KOPT-K1 (cell line): ENCODE results near the gene GPC5.

Experiments
- H3K27ac ChIP-seq: fragments of 200-600 bp; sonication (generic); 2 replicates; pipeline ENCODE4 v1.5.1; 2016; ENCODE audit warnings: antibody characterized with exemption, mild to moderate bottlenecking, low read depth, low read length; ENCODE audit not compliant: poor library complexity, severe bottlenecking
- H3K36me3 ChIP-seq: fragments of 200-600 bp; sonication (generic); 2 replicates; pipeline ENCODE4 v1.5.1; 2017; ENCODE audit warnings: antibody characterized with exemption, mild to moderate bottlenecking, low read length, moderate library complexity; ENCODE audit not compliant: insufficient read depth
- H3K9me3 ChIP-seq: fragments of 200-600 bp; sonication (generic); 2 replicates; pipeline ENCODE4 v1.5.1; 2017; ENCODE audit warnings: antibody characterized with exemption, low read length, mild to moderate bottlenecking; ENCODE audit not compliant: insufficient read depth, poor library complexity, severe bottlenecking

The GPC5 gene

DNA sequence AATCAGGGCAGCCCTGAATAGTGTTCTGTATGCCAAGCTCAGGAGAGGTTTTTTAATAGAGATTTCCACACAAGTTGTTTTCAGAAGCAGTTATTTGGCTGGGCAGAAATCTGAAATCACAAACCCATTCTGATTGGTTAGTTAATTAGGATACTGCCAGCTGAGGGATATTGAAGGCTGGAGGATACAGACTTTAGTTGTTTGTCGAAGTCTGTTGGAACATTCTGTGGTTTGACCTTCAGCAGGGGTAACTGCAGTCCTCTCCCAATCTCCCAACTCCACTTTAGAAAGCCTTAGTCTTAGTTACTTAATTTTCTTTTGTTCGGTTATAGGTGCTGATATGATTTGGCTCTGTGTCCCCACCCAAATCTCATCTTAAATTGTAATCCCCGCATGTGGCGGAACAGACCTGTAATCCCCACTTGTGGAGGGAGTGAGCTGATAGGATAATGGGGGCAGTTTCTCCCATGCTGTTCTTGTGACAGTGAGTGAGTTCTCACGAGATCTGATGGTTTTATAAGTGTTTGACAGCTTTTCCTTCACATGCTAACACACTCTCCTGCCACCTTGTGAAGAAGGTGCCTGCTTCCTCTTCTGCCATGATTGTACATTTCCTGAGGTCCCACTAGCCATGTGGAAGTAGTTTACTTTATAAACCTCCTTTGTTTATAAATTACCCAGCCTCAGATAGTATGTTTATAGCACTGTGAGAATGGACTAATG is 169.2 kb downstream of the GPC5 start:
- H3K27ac ChIP-seq, result no peak overlapping the region
- H3K36me3 ChIP-seq, result no peaks in the 10 kb centered on the region
- H3K9me3 ChIP-seq, result no peaks in the 10 kb centered on the region

DNA sequence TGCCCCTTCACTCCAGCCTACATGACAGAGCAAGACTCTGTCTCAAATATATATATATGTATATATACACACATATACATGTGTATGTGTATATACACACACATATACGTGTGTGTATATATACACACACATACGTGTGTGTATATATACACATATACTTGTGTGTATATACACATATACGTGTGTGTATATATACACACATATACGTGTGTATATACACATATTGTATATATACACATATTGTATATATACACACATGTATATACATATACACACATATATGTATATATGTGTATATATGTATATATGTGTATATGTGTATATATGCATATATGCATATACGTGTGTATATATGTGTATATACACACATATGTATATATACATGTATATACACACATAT is 173.3 kb downstream of the GPC5 start:
- H3K36me3 ChIP-seq, result no peaks in the 10 kb centered on the region

DNA sequence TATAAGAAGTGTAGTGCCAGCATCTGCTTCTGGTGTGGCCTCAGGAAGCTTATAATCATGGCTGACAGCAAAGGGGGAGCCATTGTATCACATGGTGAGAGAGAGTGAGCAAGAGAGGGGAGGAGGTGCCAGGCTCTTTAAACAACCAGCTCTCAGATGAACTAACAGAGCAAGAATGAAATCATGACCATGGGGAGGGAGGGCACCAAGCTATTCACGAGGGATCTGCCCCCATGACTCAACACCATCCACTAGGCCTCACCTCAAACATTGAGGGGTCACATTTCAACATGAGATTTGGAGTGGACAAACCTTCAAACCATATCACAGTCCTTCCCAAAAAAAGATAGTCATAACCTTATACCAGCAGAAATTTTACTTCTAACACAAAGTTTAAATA is 174.0 kb downstream of the GPC5 start:
- Histone ChIP-seq H3K36me3 (no peaks in the 10 kb centered on the region), H3K27ac (no peak overlapping the region), H3K9me3 (no peaks in the 10 kb centered on the region)

More for the DNA sequence above, 173.3 kb downstream of the GPC5 start:
- Histone ChIP-seq H3K27ac (no peak overlapping the region), H3K9me3 (no peaks in the 10 kb centered on the region)

DNA sequence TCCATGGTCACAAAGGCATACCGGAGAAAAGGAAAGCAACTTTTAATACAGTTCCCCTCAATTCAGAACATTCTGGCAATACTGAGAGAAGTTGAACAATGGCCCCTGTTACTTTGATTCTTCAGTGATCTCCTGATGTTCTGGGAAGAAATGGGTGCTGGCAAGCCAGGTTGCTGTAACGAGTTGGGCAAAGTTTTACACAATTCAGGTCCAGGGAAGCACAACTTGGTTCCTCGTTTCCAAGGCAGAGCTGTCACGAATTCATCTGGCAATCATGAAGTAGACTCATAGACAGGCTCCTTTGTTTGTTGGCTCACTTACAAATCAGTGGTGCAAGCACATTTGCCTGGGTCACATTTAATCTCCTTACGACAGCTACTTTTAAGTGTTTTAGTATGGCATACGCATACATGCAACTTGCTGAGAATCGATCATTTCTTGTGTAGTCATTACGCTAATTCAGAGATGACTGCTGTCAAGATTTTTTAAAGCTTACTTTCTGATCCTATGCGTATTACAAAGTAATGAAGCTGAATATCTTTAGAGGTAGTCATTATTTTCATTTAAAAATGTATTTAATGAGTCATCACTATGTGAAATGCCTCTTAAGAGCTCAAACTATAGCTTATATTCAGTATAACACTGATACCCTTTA is 174.7 kb downstream of the GPC5 start:
- Histone ChIP-seq H3K9me3 (no peaks in the 10 kb centered on the region), H3K36me3 (no peaks in the 10 kb centered on the region), H3K27ac (no peak overlapping the region)

DNA sequence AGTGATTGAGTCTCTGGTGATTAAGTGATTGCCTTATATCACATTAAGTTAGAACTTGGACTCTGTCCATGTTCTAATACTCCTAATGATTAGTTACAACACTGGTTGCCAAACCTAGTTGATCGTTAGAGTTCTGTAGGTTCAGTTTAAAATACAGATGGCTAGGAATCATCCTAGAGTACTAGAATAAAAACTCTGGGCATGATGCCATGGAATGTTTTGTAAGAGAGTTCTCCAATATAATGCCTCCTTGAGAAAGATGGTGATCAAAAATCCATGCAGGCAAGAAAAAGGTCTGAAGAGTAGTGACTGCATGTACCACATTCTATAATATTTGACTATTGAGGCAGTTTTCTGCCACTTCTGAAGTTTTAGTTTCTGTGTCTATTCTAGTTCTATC is 176.3 kb downstream of the GPC5 start:
- no peaks in the 10 kb centered on the region for H3K36me3 ChIP-seq
- H3K9me3 ChIP-seq, result no peaks in the 10 kb centered on the region
- H3K27ac ChIP-seq, result no peak overlapping the region

DNA sequence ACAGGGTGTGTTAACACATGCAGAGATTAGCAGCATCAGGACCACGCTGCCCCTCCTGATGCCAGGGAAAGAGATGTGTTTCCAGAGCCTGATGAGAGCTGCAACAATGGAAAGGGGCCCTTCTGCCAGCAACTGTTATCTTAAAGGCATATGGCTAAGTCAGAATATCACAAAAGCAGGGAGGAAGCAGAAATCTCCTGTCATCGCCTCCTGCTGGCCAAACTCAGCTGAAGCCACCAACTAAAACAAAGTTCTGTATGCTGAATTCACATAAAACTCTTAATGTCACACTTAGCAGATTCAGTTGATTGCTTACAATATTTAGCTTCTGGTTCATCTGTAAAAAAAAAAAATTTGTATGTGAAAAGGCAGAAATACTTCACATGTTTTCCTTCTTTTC is 178.2 kb downstream of the GPC5 start:
- no peaks in the 10 kb centered on the region for H3K9me3 ChIP-seq
- H3K27ac ChIP-seq, result no peak overlapping the region
- H3K36me3 ChIP-seq, result no peaks in the 10 kb centered on the region

DNA sequence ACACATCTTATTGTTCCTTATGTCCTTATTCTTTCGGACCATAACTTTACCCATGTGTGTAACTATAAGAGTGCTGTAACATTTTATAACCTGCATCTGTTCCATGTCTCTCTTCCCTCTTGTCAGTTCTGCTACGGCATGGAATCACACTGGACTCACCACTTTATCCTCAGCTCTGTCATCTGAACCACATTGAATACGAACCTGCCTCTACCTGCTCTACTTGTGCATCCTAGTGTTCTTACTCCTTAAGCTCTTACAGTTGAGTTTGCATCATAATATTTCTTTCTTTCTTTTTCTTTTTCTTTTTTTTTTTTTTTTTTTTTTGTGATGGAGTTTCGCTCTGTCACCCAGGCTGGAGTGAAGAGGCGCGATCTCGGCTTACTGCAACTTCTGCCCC is 180.9 kb downstream of the GPC5 start:
- Histone ChIP-seq H3K9me3 (no peaks in the 10 kb centered on the region), H3K36me3 (no peaks in the 10 kb centered on the region), H3K27ac (no peak overlapping the region)

DNA sequence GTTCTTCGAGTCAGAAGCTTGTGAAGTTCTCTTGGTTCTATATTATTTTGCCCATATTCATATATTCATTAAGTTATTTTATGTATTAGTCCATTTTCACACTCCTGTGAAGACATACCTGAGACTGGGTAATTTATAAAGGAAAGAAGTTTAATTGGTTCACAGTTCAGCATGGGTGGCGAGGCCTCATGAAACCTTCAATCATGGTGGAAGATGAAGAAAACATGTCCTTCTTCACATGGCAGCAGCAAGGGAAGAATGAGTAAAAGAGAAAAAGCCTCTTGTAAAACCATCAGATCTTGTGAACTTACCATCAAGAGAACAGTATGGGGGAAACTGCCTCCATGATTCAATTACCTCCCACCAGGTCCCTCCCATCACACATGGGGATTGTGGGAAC is 182.3 kb downstream of the GPC5 start:
- Histone ChIP-seq H3K27ac (no peak overlapping the region), H3K36me3 (no peaks in the 10 kb centered on the region), H3K9me3 (no peaks in the 10 kb centered on the region)

DNA sequence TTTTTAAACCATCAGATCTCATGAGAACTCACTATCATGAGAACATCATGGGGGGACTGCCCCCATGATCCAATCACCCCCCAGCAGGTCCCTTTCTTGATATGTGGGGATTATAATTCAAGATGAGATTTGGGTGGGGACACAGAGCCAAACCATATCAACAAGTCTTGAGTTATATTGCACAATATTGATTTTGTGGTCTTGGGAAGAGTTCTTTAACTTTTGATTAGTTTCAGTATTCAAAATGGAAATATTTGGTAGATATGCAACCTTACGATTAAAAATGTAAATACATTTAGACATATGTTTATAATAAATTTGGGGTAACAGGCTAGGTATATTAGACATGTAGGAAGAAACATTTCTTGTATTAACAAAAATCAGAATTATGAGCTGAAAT is 188.2 kb downstream of the GPC5 start:
- no peak overlapping the region for H3K27ac ChIP-seq
- no peaks in the 10 kb centered on the region for H3K36me3 ChIP-seq

DNA sequence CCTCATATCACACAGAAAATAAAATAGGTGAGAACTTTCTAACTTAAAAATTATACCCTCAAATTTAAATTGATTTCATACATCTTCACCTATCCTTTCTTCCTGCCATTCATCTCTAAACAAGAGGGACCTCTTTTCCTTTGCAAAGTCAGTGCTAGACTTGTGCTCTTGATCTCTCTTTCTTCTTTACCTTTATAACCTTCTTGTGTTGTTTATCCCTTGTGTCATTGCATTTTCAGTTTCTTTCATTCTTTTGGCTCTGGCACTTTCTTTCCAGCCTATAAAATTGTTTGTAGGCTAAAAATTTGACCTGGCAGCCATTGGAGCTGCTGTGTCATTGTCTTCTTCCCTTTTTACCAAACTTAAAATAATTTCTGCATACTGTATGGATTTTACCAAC is 190.1 kb downstream of the GPC5 start:
- Histone ChIP-seq H3K9me3 (no peaks in the 10 kb centered on the region), H3K27ac (no peak overlapping the region), H3K36me3 (no peaks in the 10 kb centered on the region)

More for the DNA sequence above, 188.2 kb downstream of the GPC5 start:
- H3K9me3 ChIP-seq, result no peaks in the 10 kb centered on the region

DNA sequence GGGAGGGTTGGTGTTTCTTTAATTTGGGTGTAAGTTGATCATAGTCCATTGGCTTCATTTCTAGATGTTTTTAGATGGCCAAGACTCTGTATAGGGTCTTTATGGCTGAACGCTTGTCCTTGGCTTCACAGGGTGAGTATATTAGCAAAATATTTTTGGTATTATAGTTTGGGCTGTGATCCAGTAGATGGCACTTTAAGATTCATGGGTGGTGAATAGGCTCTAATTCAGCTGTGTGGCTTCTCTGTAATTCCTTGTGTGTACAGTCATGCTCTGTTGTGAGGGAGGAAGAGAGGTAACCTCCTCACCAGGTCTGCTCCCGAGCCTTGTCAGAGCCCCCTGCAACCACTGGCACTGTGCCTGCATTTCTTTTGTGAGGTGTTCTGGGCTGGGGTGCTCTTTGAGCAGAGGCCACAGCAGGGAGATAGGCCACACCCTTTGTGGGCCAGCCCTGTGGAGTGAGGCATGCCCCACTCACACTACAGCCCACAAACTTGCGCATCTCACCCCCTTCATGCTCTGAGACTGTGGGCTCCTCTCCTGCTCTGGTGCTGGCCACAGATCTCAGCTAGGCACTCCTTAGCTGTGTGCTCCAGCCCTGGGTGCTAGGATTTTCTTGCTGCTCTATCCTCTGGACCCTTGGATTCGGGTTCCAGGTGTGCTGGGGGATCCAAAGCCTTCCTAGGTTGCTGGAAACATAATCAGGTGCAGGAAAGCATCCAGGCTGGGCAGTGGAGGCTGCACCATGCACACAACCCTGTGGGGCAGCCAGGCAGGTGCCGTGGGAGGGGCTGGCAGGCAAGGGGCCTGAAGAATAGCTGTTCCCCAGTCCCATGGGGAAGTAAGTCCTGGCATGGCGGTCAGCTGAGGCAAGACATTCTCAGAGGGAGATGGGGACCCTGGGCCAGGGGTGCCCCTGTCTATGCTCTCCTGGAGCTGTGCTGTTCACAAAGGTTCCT is 193.9 kb downstream of the GPC5 start:
- no peak overlapping the region for H3K27ac ChIP-seq
- no peaks in the 10 kb centered on the region for H3K36me3 ChIP-seq
- H3K9me3 ChIP-seq, result no peaks in the 10 kb centered on the region

DNA sequence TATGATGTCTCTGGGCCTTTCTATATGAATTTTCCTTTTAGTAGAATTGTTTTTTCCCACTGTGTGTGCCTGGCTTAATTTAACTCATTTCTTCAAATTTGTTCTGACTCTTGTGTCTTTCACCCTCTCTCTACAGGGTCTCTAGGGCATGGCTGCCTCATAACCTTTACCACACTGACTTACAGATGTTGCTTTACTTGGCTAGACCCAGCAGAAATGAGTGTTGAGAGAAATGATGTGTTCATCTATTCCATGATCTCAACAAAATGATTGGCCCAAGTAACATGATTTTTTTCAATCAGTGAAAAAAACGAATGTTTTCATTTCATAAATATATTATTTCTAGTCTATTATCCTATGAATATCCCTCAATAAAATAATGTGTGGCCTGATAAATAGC is 195.0 kb downstream of the GPC5 start:
- H3K36me3 ChIP-seq, result no peaks in the 10 kb centered on the region

DNA sequence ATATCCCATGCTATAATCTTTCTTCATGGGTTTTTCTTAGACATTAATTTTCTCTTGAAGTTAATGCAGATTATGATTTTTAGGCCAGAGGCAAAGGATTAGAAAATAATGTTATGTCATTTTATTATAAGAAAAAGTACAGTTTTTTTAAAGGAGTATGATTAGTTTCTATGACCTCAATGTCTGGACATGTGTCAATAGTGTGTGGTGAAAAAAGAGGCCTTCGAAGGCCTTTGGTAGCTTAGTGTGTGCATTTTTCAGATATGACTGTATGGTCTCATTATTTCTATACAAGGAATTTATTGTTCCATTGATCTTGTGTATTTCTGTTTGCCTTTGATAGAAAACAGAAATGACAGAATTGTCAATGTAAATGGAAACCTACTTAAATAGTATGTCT is 195.6 kb downstream of the GPC5 start:
- H3K27ac ChIP-seq, result no peak overlapping the region
- H3K36me3 ChIP-seq, result no peaks in the 10 kb centered on the region
- H3K9me3 ChIP-seq, result no peaks in the 10 kb centered on the region

More for the DNA sequence above, 195.0 kb downstream of the GPC5 start:
- Histone ChIP-seq H3K27ac (no peak overlapping the region), H3K9me3 (no peaks in the 10 kb centered on the region)

DNA sequence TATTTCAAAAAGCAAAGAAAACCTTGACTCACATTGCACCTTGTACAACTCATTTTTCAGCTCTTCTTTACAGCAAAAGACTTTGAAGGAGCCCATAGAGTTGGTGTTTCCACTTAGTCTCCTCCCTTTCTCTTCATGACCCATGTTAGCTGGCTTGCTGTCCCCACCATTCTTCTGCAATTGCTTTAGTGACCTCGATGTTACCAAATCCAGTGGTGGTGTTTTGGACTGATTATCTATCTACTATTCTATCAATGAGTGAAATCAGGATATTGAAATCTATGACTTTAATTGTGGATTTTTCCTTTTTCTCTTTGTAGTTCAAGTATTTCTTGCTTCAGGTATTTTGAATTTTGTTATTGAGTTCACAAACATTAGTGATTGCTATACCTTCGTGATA is 197.3 kb downstream of the GPC5 start:
- no peaks in the 10 kb centered on the region for H3K36me3 ChIP-seq
- no peaks in the 10 kb centered on the region for H3K9me3 ChIP-seq
- H3K27ac ChIP-seq, result no peak overlapping the region

DNA sequence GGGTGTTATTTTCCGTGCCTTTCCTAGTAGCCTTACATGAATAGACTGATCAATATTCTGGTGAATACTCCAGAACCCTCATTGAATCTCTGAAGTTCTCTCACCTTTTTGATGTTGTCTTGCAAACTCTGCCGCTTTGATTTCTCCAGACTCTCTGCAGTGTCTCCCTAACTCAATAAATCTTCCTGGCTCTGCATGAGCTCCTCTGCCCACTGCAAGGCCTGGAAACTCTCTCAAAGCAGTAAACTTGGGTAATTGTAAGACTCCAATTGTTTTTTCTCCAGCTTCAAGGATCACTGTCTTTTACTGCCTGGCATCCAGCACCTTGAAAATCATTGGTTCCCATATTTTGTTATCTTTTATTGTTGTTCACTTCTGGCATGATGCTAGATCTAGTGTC is 198.4 kb downstream of the GPC5 start:
- no peaks in the 10 kb centered on the region for H3K36me3 ChIP-seq
- H3K9me3 ChIP-seq, result no peaks in the 10 kb centered on the region
- H3K27ac ChIP-seq, result no peak overlapping the region
